Activated T-cell treated with anti-CD3 and anti-CD28 coated beads, Interleukin-2, amount 50 U/mL, for 24 hours (primary cell): ENCODE measurements around the gene DCLK2.

Experiments
- DNase-seq: peaks from one replicate; pipeline ENCODE4 v3.0.0-alpha.2; 2020
- H3K27ac Mint-ChIP-seq: 2 replicates; pipeline ENCODE4 v1.8.0; 2020; ENCODE audit warnings: mild to moderate bottlenecking, mixed read lengths
- H3K27me3 Mint-ChIP-seq: 2 replicates; pipeline ENCODE4 v1.8.0; 2020; ENCODE audit warnings: mixed read lengths
- H3K36me3 Mint-ChIP-seq: 2 replicates; pipeline ENCODE4 v1.8.0; 2020; ENCODE audit warnings: low read depth, mixed read lengths
- H3K4me1 Mint-ChIP-seq: 2 replicates; pipeline ENCODE4 v1.8.0; 2020; ENCODE audit warnings: low read depth, mixed read lengths
- H3K4me3 Mint-ChIP-seq: 2 replicates; pipeline ENCODE4 v1.8.0; 2020; ENCODE audit warnings: mild to moderate bottlenecking, moderate library complexity, mixed read lengths
- H3K9me3 Mint-ChIP-seq: 2 replicates; pipeline ENCODE4 v1.8.0; 2020; ENCODE audit warnings: mixed read lengths

DCLK2 gene

DNA sequence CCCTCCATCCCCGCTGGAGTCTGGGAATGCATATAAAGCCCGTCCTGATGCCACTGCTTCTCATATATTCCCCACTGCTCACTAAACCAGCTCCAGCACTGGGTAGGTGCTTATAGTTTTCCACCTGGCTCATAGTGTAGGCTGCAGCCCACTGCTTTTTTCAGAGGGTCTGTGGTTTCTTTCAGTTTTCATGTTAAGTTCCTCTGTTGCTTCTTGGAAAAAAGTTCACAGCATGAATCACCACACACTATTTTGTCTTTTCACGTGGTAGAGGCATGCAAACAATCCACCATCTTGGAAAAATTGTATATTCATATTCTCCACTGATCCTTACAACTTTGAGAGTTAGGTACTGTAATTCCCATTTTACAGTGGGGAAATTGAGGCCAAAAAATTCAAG is 39.4 kb downstream of the DCLK2 start:
- Mint-ChIP-seq H3K27me3 (peaks cover 21% of the 10 kb centered on the region), H3K27ac (no peak overlapping the region), H3K9me3 (peaks cover 9% of the 10 kb centered on the region), H3K4me3 (no peak overlapping the region), H3K36me3 (no peaks in the 10 kb centered on the region), H3K4me1 (no peaks in the 10 kb centered on the region)
- DNase-seq, result no peak

DNA sequence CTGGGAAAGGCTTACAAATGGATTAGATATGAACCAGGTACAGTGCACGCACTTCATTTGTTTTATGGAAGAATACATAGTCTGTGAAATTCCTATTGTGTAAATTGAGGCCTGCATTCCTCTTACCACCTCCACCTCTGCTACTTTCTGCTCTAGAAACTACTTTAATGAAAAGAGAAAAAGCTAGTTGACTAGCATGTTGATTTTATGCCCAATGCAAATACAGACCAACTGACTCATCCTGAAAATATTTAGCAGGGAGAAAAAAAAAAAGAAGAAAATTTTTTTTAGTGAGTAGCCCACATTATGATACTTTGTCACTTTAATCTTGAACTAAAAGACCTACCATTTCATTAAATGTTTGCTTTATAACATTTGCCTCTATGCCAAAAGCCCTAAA is 41.2 kb downstream of the DCLK2 start:
- Mint-ChIP-seq H3K4me1 (no peaks in the 10 kb centered on the region), H3K36me3 (no peaks in the 10 kb centered on the region), H3K9me3 (peaks cover 7% of the 10 kb centered on the region)

DNA sequence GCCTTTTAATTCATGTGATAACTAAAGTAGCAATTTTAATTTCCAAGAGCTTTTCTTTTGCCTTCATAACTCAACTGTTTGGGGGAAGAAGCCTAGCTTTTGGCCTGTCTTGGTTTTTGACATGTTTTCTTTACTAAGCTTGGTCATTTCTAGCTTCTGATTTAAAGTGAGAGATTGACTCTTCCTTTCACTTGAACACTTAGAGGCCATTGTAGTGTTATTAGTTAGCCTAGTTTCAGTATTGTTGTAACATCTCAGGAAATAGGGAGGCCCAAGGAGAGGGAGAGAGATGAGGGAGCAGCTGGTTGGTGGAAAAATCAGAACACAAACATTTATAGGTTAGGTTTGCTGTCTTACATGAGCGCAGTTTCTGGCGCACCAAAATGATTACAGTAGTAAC is 44.8 kb downstream of the DCLK2 start:
- Mint-ChIP-seq H3K4me1 (no peaks in the 10 kb centered on the region), H3K36me3 (no peaks in the 10 kb centered on the region), H3K4me3 (no peak overlapping the region), H3K27ac (no peak overlapping the region), H3K9me3 (no peaks in the 10 kb centered on the region), H3K27me3 (peaks cover 9% of the 10 kb centered on the region)
- DNase-seq, result no peak

More for the DNA sequence above, 41.2 kb downstream of the DCLK2 start:
- no peak for DNase-seq
- H3K27ac Mint-ChIP-seq, result no peak overlapping the region
- H3K4me3 Mint-ChIP-seq, result no peak overlapping the region
- H3K27me3 Mint-ChIP-seq, result peaks cover 21% of the 10 kb centered on the region

- H3K4me1 Mint-ChIP-seq, result no peaks in the 10 kb centered on the region
- no peak overlapping the region for H3K27ac Mint-ChIP-seq
- no peak for DNase-seq
- H3K9me3 Mint-ChIP-seq, result no peaks in the 10 kb centered on the region
- peaks cover 14% of the 10 kb centered on the region for H3K27me3 Mint-ChIP-seq
- no peak overlapping the region for H3K4me3 Mint-ChIP-seq
- H3K36me3 Mint-ChIP-seq, result no peaks in the 10 kb centered on the region
These were observed 45.8 kb downstream of the DCLK2 start for GRCh38 chr4:150123796-150124677.

- DNase-seq, result no peak
- H3K27ac Mint-ChIP-seq, result no peak overlapping the region
- peaks cover 19% of the 10 kb centered on the region for H3K27me3 Mint-ChIP-seq
- H3K9me3 Mint-ChIP-seq, result no peaks in the 10 kb centered on the region
- H3K4me3 Mint-ChIP-seq, result no peak overlapping the region
- H3K4me1 Mint-ChIP-seq, result no peaks in the 10 kb centered on the region
- no peaks in the 10 kb centered on the region for H3K36me3 Mint-ChIP-seq
These were observed 48.1 kb downstream of the DCLK2 start for GRCh38 chr4:150126201-150126863.

DNA sequence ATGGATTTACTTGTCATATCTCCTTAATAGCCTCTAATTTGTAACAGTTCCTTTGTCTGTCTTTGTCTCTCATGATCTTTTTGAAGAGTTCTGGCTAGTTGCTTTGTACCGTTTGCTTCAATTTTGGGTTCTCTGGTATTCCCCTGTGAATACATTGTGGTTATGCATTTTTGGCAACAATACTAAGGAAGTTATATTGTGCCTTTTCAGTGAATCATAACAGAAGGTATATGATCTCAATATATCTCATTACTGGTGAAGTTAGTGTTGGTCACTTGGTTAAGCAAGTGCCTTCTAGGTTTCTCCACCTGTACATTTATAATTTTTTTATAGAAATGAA is 48.6 kb downstream of the DCLK2 start:
- Mint-ChIP-seq H3K9me3 (no peaks in the 10 kb centered on the region), H3K27me3 (peaks cover 24% of the 10 kb centered on the region)

DNA sequence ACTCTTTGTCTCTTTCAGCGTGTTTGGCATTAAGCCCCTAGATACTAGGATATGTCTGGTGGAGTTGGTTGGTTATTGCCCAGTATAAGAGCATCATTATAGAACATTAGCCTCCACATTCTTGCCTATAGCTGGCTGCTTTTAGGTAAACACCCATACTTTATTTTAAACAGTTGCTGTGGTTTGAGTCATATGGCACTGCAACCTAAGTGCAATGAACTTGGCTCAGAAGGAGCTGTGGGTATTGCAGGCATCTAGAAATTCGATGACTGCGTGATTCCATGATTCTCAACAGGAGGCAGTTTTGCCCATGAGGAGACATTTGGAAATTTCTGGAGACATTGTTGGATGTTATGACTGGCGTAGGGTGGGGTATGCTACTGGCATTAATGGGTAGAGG is 49.5 kb downstream of the DCLK2 start:
- no peak overlapping the region for H3K27ac Mint-ChIP-seq
- H3K4me1 Mint-ChIP-seq, result no peaks in the 10 kb centered on the region
- H3K36me3 Mint-ChIP-seq, result no peaks in the 10 kb centered on the region
- DNase-seq, result no peak
- H3K9me3 Mint-ChIP-seq, result no peaks in the 10 kb centered on the region
- no peak overlapping the region for H3K4me3 Mint-ChIP-seq
- peaks cover 25% of the 10 kb centered on the region for H3K27me3 Mint-ChIP-seq

More for the DNA sequence above, 48.6 kb downstream of the DCLK2 start:
- H3K27ac Mint-ChIP-seq, result no peak overlapping the region
- H3K4me1 Mint-ChIP-seq, result no peaks in the 10 kb centered on the region
- DNase-seq, result no peak
- H3K36me3 Mint-ChIP-seq, result no peaks in the 10 kb centered on the region
- no peak overlapping the region for H3K4me3 Mint-ChIP-seq

- peaks cover 32% of the 10 kb centered on the region for H3K27me3 Mint-ChIP-seq
- no peak overlapping the region for H3K4me3 Mint-ChIP-seq
- no peak overlapping the region for H3K27ac Mint-ChIP-seq
- DNase-seq, result no peak
- no peaks in the 10 kb centered on the region for H3K9me3 Mint-ChIP-seq
- H3K36me3 Mint-ChIP-seq, result no peaks in the 10 kb centered on the region
- no peaks in the 10 kb centered on the region for H3K4me1 Mint-ChIP-seq
These were observed 52.7 kb downstream of the DCLK2 start for GRCh38 chr4:150130933-150131332.

- H3K36me3 Mint-ChIP-seq, result no peaks in the 10 kb centered on the region
- H3K4me3 Mint-ChIP-seq, result no peak overlapping the region
- H3K9me3 Mint-ChIP-seq, result no peaks in the 10 kb centered on the region
These were observed 53.5 kb downstream of the DCLK2 start for GRCh38 chr4:150131581-150132228.

DNA sequence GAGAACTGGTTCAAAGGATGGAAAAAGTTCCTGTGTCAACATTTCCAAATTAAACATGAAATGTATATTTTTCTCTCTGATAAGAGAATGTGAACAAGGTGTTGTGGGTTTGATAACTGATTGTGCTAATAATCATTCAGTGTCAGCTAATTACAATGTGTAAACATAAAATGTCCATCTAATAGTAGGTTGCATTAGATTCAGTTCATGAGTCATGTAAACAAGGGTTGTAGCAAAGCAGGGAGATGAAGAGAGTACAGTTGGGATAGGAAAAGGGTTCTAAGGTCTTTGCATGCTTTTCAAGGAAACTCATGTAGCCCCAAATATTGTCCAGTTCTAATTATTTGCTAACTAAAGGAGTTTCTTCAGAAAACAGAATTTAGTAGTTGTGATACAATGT is 55.4 kb downstream of the DCLK2 start:
- no peaks in the 10 kb centered on the region for H3K9me3 Mint-ChIP-seq
- no peak overlapping the region for H3K4me3 Mint-ChIP-seq
- H3K27ac Mint-ChIP-seq, result no peak overlapping the region
- no peak for DNase-seq
- no peaks in the 10 kb centered on the region for H3K36me3 Mint-ChIP-seq
- peaks cover 21% of the 10 kb centered on the region for H3K27me3 Mint-ChIP-seq
- no peaks in the 10 kb centered on the region for H3K4me1 Mint-ChIP-seq

More at GRCh38 chr4:150131581-150132228, 53.5 kb downstream of the DCLK2 start:
- H3K4me1 Mint-ChIP-seq, result no peaks in the 10 kb centered on the region
- no peak for DNase-seq
- H3K27ac Mint-ChIP-seq, result no peak overlapping the region
- peaks cover 32% of the 10 kb centered on the region for H3K27me3 Mint-ChIP-seq

DNA sequence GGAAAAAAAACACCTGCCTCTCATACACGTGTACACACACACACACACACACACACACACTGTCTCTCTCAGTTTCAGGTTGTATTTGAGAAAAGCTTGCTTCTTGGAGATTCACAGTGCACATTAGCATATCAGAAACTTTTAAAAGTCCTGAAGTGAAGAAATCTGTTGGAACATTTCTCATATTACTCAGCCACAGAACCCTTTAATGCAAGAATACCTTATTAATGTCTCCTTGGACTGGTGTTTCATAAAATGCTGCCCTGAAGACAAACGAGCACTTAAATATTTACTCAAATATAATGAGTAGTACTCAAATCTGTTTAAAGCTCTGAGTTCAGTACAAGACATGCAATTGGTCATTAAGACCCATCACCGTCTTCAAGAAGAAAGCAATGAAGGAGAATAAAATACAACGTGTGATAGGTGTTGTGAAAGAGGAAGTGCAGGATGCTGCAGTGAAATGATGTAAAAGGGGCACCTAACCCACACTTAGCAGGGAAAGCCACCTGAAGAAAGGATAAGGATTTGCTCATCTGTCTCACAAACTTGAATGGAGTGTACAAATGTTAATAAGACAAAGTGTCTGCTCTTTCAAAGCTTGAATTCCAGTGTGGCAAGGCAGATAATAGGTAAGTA is 57.0 kb downstream of the DCLK2 start:
- Mint-ChIP-seq H3K27me3 (peaks cover 19% of the 10 kb centered on the region), H3K27ac (no peak overlapping the region), H3K4me1 (no peaks in the 10 kb centered on the region)

GRCh38 chr4:150136036-150136435 is 57.8 kb downstream of the DCLK2 start:
- Mint-ChIP-seq H3K4me1 (peaks cover 3% of the 10 kb centered on the region), H3K27me3 (peaks cover 15% of the 10 kb centered on the region), H3K4me3 (no peak overlapping the region), H3K9me3 (no peaks in the 10 kb centered on the region), H3K36me3 (no peaks in the 10 kb centered on the region), H3K27ac (no peak overlapping the region)
- DNase-seq, result no peak

More for the DNA sequence above, 57.0 kb downstream of the DCLK2 start:
- Mint-ChIP-seq H3K36me3 (no peaks in the 10 kb centered on the region), H3K4me3 (no peak overlapping the region), H3K9me3 (no peaks in the 10 kb centered on the region)
- DNase-seq, result no peak

DNA sequence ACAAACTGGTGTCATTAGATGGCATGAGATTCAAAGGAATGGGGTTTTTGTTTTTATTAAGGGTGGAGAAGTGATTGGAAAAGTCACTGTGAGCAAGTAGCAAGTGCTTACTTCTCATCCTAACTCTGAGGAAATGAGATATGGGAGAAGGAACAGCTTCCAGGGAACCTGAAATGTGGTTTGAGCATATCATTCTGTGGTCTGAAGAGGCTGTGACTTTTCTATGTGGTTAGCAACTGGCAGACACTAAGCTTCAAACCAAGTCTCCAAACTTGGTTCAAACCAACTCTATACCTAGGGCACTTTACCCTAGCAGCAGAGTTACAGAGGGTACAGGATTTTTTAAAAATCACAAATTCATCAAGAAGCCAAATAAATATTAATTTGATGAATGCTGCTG is 58.2 kb downstream of the DCLK2 start:
- H3K27me3 Mint-ChIP-seq, result peaks cover 14% of the 10 kb centered on the region
- no peaks in the 10 kb centered on the region for H3K9me3 Mint-ChIP-seq
- H3K36me3 Mint-ChIP-seq, result no peaks in the 10 kb centered on the region
- DNase-seq, result no peak
- no peak overlapping the region for H3K4me3 Mint-ChIP-seq
- no peak overlapping the region for H3K27ac Mint-ChIP-seq
- H3K4me1 Mint-ChIP-seq, result peaks cover 6% of the 10 kb centered on the region

GRCh38 chr4:150139297-150139865 is 61.1 kb downstream of the DCLK2 start:
- H3K36me3 Mint-ChIP-seq, result no peaks in the 10 kb centered on the region
- DNase-seq, result no peak
- H3K27me3 Mint-ChIP-seq, result peaks cover 2% of the 10 kb centered on the region
- H3K4me3 Mint-ChIP-seq, result no peak overlapping the region
- peaks cover 6% of the 10 kb centered on the region for H3K4me1 Mint-ChIP-seq
- no peak overlapping the region for H3K27ac Mint-ChIP-seq
- peaks cover 2% of the 10 kb centered on the region for H3K9me3 Mint-ChIP-seq
